PFSK-1 (cell line): ENCODE measurements around the gene CCDC30.

Source experiments
- FOXP2 ChIP-seq: optimal IDR thresholded peaks from 2 replicates; pipeline ENCODE3; 2011; ENCODE audit warnings: borderline replicate concordance, control low read depth, inconsistent platforms; ENCODE audit not compliant: insufficient read depth; ENCODE audit errors: extremely low read length, extremely low read depth
- POLR2AphosphoS5 ChIP-seq: IDR thresholded peaks from 2 replicates; pipeline ENCODE4 v1.6.1; 2012; ENCODE audit warnings: low read depth, mild to moderate bottlenecking, control low read depth, low read length, moderate library complexity
- SIN3A ChIP-seq: IDR thresholded peaks from 2 replicates; pipeline ENCODE4 v1.6.1; 2012; ENCODE audit warnings: mild to moderate bottlenecking, low read length, moderate library complexity, borderline replicate concordance; ENCODE audit not compliant: insufficient read depth
- TAF1 ChIP-seq: IDR thresholded peaks from 2 replicates; pipeline ENCODE4 v1.6.1; 2012; ENCODE audit warnings: low read length, control low read depth, borderline replicate concordance; ENCODE audit not compliant: insufficient read depth
- TF ChIP-seq, protein P1 (sequence below), 2 experiments: IDR thresholded peaks; 2 replicates each; pipeline versions ENCODE4 v1.6.1 to v1.8.0; 2011 to 2012; ENCODE audit warnings: low read depth in 2 of 2, low read length in 2 of 2, control low read depth in 1 of 2, inconsistent platforms in 1 of 2, mild to moderate bottlenecking in 1 of 2, moderate library complexity in 1 of 2; ENCODE audit not compliant: insufficient read depth in 1 of 2

Gene CCDC30

DNA sequence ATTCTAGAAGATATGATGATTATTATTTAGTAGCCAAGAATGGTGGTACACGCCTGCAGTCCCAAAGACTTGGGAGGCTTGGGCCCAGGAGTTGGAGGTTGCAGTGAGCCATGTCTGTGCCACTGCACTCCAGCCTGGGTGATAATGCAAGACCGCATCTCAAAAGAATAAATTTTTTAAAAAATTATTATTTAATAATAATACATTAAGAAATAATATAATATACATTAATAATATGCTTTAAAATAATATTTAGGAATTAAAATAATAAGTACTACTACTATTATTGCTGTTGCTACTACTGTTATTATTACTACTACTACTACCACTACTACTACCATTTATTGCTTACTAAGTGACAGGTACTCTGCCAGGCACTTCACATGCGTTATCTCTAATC, 27.2 kb downstream of the CCDC30 start:
- TF ChIP-seq SIN3A (no peak), FOXP2 (no peak), POLR2AphosphoS5 (no peak), TAF1 (no peak)
- TF ChIP-seq, protein P1, sequence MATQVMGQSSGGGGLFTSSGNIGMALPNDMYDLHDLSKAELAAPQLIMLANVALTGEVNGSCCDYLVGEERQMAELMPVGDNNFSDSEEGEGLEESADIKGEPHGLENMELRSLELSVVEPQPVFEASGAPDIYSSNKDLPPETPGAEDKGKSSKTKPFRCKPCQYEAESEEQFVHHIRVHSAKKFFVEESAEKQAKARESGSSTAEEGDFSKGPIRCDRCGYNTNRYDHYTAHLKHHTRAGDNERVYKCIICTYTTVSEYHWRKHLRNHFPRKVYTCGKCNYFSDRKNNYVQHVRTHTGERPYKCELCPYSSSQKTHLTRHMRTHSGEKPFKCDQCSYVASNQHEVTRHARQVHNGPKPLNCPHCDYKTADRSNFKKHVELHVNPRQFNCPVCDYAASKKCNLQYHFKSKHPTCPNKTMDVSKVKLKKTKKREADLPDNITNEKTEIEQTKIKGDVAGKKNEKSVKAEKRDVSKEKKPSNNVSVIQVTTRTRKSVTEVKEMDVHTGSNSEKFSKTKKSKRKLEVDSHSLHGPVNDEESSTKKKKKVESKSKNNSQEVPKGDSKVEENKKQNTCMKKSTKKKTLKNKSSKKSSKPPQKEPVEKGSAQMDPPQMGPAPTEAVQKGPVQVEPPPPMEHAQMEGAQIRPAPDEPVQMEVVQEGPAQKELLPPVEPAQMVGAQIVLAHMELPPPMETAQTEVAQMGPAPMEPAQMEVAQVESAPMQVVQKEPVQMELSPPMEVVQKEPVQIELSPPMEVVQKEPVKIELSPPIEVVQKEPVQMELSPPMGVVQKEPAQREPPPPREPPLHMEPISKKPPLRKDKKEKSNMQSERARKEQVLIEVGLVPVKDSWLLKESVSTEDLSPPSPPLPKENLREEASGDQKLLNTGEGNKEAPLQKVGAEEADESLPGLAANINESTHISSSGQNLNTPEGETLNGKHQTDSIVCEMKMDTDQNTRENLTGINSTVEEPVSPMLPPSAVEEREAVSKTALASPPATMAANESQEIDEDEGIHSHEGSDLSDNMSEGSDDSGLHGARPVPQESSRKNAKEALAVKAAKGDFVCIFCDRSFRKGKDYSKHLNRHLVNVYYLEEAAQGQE (IDR thresholded peaks at IDR 0.05; ENCODE audit: insufficient read depth in 1 of 2, low read depth in 2 of 2, low read length in 2 of 2): no peak

DNA sequence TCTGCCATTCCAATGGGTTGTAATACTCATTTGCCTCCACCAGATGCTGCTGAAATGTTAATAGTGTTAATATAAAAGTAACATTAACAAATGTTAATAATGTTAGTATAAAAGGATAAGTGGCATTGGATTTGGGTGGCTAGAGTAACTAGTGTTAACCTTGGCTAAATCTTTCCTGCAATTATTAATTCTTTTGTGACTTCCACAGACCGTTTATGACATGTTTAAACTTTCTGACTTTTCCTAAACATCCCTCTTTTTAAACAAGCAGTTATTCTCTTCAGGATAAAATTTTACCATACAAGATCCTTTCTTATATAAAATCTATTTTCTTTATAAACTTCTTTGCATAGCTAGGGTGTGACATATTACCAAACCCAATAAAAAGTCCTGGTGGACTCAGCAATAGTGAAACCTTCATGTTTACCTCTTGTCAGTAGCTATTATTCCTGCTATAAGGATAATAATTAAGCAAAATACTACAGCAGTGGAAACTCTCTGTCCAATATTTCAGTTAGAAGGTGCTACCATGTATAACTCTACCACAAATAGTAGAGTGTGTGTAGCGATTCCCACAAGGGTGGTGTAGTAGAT, 41.5 kb downstream of the CCDC30 start:
- TF ChIP-seq SIN3A: no peak
- TF ChIP-seq FOXP2: no peak
- no peak for TF ChIP-seq TAF1
- TF ChIP-seq POLR2AphosphoS5: no peak
- TF ChIP-seq, protein P1 (IDR thresholded peaks at IDR 0.05; ENCODE audit: insufficient read depth in 1 of 2, low read depth in 2 of 2, low read length in 2 of 2): no peak

DNA sequence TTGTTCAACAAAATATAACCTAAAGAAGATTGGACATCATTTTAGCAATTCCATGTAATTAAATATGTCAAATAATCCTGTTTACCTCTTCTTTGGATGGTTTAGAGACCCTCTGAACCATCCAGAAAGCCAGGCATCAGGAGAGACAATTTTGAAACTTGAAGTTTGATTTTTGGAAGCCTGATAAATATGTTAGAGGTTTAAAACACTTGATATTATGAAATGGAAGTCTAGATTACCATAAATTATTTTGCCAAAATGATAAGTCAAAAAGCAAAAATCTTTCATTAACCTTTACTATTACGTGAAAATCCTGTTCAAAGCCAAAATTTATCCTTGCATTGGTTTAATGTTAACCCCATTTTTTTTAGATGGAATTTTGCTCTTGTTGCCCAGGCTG, 43.5 kb downstream of the CCDC30 start:
- no peak for TF ChIP-seq SIN3A

DNA sequence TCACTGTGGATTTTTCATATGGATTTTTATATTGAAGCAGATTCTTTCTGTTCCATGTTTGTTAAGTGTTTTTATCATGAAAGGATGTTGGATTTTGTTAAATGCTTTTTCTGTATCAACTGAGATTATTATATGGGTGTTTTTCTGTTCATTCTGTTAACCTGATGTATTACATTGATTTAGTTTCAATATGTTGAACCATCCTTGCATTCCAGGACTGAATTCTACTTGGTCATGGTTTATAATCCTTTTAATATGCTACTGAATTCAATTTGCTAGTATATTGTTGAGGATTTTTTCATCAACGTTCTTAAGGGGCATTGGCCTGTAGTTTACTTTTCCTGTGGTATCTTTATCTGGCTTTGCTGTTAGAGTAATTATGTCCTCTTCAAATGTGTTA, 55.8 kb downstream of the CCDC30 start:
- TF ChIP-seq POLR2AphosphoS5: no peak
- no peak for TF ChIP-seq FOXP2
- no peak for TF ChIP-seq SIN3A
- no peak for TF ChIP-seq TAF1
- TF ChIP-seq, protein P1 (IDR thresholded peaks at IDR 0.05; ENCODE audit: insufficient read depth in 1 of 2, low read depth in 2 of 2, low read length in 2 of 2): no peak

DNA sequence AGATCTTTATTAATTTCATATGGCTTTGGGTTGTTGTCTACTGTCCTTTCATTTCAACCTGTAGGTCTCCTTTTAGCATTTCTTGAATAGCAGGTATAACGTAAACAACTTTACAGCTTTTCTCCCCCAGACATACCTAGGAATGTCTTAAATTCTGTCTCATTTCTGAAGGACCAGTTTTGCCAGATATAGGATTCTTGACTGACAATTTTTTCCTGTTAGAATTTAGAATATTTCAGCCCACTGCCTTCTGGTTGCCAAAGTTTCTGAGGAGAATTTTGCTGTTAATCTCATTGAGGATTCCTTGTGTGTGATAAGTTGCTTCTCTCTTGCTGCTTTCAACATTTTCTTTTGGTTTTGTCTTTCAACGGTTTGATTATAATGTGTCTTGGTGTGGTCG, 60.1 kb downstream of the CCDC30 start:
- TF ChIP-seq, protein P1 (IDR thresholded peaks at IDR 0.05; ENCODE audit: insufficient read depth in 1 of 2, low read depth in 2 of 2, low read length in 2 of 2): no peak
- TF ChIP-seq POLR2AphosphoS5 (no peak), SIN3A (no peak), TAF1 (no peak), FOXP2 (no peak)
